GM18511 (cell line): ENCODE data around the gene NPR3.

Experiments used
- ATAC-seq: cut with Tn5 transposase; IDR thresholded peaks from one replicate; pipeline ENCODE4 v1.9.1; 2021; ENCODE audit warnings: mild to moderate bottlenecking, moderate library complexity; ENCODE audit not compliant: unreplicated experiment

NPR3 gene

DNA sequence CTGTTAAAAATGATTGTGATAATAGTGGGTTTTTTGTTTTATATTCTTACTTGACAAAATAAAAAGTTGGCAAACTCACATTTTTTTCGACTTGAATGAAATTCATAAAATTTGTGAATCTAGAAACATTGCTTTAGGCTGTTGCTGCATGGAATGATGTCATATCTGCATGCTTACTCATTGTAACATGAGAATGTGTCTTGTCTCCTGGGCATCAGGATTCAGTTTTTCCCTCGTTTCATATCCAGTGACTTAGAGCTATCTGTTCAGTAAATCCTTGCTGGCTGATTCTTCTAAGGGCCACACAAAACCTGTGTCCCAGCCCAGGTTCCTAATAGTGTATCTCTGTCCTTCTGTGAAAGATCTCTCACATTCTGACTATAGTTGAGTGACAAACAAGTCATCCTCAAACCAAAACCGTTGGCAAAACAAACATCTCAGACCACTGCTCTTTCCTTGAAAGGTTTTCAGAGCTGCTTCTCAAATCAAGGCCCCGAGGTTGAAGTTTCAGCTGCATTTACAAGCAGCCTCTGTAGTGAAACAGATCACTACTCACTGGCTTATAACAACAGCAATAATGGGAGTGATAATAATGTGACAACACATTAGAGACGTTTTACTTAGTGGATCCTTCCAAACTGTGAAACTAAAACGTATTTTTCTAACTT is 95.0 kb downstream of the NPR3 start:
- ATAC-seq, result no peak

DNA sequence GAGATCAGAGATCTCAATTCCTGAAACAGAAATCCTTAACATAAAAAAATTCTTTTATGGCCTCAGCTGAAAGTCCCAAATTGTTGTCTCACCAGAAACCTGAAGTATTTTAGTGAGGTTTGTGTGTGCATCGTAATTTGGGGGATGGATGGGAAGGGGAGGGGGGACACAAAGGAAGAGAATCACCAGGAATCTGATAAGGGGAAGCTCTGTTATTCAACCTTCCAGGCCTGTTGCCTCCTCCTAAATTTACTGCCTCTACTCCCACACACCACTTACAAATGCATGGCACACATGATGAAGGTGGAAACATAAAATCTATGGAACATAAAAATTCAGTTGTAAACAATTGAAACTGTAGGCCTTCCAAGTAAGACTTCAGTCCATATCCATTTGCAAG is 97.7 kb downstream of the NPR3 start:
- ATAC-seq, result no peak

DNA sequence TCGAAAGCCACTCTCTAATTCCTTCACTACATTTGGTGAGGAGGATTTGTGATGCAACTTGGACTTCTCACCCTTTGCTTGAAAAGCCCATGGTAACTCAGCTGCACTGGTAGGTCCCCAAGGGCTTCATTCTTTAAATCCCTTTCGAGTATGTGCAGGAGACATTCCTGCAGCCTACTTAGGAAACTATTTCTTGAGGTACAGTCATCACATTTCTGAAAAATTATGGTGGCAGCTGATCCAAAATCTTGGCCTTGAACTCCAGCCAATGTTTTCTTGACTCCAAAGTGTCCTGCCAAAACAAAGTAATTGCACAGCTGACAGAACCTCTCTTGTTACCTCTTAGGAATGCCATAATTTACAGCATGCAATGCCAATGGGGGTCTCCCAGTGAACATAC is 99.7 kb downstream of the NPR3 start:
- no peak for ATAC-seq

DNA sequence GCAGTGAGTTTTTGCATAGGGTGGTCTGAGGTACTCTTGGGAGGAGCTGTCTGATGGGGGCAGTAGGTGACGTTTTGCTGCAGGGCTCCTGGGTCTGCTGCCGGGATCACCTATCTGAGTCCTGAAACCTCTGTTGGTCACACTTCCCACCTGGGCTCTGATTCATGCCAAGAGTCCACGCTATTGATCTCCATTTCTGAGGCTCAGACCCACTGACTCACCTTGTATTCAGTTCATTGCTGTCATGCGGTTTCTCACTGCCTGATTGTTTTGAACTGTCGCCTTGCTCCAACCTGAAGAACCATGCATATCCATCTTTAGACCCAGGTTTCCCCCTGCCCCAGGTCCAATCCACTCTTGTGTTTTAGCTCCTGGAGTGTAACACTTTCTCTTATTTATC is 101.3 kb downstream of the NPR3 start:
- no peak for ATAC-seq

DNA sequence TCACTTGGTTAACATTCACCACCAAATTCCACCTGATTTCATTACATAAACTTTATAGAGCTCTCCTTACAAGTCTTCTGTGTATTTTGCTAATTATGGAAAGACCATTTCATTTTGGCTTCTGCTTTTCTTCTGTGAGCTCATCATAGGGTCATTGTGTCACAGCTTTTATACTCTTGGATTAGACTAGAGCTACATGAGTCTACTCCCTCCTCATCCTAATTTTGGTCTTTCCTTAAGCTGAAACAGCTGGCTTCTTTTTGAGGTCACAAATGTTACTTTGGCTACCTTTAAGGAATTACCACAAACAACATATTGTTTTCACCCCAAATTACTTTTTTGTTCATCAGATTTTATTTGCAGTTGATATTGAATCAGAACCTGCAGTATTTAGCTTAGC is 103.0 kb downstream of the NPR3 start:
- ATAC-seq, result no peak

DNA sequence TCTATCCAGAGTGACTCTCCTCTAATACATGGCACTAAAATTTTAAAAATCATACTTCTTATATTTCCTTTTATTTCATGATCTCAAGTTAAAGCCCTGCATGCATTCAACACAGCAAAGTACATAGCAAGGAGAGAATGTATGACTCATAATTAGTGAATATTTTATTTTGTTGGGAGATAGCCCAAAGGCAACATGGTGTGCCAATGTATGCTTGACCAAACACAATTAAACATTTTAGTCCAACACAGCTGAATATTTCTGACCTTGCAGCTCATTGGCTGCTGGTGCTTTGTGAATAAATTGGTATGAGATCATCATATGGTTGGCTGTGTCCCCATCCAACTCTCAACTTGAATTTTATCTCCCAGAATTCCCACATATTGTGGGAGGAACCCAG is 103.5 kb downstream of the NPR3 start:
- no peak for ATAC-seq

DNA sequence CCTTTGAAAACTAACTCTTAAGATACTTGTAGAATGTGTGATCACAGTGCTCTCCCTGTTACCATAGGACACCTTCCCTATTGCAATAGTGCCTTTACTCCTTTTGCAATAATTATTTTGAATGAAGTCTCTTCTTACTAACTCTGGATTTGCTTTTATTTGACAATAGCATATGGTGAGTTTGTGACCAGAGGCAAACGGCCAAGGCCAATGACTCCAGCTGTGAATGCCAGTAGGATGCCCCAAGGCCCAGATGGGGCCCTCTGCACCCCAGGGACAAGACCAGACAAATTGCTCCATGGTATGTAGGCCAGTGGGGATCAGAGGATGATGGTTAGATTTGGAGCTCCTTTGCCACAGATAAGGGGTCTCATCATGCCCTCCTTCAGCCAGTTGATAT is 116.9 kb downstream of the NPR3 start:
- ATAC-seq, result no peak

DNA sequence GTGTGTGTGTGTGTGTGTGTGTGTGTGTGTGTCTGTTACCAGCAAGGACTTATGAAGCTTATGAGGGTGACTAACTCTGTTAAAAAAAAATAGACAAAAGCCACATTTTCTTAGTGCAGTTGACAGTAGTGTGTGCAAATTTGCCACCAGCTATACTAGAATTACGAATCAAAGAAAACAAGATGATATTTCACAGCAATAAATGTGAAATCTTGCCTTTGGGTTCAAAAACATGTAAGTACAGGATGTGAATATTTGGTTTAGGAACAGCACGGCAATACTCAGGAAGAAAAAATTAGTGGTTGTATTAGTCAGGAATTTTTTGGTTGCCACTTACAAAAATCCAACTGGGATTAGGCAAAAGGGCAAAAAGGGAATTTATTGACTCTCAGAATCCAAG is 117.4 kb downstream of the NPR3 start:
- no peak for ATAC-seq

DNA sequence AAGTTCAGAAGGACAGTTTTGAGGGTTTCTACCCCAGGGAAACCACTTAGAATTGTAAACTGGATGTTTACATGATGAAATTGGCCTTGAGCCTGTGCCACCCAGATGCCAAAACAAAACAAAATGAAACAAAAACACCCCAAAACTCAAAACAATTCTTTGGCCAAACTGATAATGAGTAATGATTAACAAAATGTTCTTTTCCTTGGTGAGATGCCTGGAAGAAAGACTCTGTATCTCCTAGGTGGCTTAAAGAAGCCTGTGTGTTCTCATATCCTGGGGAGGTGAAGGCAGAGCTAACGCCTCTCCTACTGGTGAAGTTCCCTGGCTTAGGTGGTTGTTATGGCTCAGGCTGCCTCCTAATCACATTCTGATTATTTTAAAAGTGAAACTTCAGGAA is 120.5 kb downstream of the NPR3 start:
- no peak for ATAC-seq

DNA sequence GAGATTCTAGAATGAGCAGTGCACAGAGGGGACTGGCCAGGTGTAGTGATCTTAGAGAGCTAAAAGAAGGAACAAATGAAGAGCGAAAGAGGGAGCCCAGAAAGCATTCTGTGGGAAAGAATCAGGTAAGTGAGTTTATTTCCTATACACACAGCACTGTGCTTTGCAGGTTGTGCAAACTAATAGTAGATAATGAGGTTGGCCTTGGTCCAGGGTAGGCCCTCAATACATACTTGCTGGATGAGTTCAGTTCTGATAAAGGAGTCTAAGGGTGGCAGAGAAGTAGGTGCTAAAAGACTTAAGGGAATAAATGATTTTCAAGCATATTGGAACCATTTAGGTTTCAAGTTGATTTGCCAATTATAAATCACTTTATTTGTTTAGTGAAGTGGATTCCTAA is 122.0 kb downstream of the NPR3 start:
- no peak for ATAC-seq

DNA sequence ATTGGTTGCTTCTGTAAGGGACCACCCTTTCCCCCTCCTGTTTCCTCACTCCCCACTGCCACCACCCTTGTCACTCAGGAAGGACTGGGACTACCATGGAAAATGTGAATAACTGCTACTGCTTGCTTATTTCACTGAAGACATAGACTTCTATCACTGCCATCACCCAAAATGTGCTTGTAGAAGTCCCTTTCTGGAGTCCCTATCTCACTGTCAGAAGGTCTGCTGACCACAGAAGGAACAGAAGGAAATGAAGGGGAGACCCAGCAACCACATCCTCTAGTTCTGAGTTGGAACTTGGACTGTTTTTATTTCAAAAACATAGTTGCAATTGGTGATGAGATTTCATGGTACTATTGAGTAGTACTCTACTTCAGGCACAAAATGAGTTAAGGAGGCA is 122.5 kb downstream of the NPR3 start:
- ATAC-seq, result no peak

DNA sequence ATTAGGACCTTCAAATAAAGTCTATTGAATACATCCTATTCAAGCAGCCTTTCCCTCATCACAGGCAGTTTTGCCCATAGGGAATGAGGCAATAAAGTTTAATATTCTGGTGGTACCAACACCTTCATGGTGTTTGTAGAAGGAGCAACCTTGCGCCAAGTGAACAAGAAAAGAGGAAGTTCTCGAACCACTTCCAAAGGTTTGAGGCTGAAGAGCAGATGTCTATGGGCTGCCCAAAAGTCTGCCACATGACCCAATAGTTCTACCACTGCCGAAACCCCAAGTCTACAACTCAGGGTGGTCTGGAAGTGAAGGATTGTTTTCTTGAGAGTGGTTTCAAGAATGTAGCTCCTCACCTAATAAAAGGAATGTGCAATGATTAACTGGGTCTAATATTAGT is 123.1 kb downstream of the NPR3 start:
- no peak for ATAC-seq

DNA sequence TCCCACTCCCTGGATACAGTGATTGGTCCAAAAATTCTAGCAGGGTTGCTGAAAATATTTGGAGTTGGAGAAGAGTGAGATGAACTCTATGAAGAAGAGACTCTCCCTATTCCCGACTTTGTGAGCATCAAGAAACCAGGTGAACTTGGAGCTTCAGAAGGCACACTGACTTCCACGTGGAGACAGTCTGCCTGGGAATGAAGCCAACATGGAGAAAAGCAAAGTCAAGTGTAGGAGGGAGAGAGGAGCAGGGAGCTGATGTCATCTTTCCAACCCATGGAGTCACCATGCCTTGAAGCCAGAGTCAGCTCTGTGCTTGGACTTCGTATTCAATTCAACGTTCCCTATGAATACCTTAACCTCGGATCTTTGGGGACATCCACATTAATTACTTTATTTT is 125.1 kb downstream of the NPR3 start:
- ATAC-seq, result no peak

DNA sequence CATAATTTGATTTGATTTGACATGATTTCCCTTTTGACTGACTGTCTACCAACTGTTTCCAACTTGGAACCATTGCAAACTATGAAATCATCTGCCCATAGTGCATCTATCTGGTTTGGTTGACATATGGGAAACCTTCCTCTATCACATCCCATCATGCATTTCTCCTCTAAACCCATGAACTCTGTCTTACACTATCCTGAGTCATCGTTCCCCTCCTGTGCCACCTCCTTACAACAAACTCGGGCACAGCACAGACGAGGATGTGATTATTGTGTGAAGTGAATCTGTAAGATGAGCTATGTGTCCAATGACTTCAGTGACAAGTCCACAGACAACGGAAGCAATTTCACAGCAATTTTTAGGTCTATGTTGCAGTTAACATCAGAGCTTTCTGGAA is 126.1 kb downstream of the NPR3 start:
- no peak for ATAC-seq

DNA sequence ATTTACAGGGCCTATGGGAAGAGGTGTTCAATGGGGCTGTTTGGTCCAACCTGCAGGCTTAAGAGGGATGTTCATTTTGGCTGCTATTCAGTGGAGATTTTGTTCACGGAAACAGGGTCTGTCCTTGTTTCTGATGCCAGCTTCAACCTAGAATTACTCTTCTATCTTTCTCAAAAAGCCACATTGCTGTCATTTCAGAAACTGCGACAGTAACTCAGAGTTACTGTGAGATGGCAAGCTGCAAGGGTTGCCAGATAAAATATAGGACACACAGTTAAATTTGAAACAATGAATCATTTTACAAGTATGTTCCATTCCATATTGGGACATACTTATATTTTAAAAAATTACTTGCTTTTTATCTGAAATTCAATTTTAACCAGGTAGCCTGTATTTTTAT is 128.0 kb downstream of the NPR3 start:
- no peak for ATAC-seq

DNA sequence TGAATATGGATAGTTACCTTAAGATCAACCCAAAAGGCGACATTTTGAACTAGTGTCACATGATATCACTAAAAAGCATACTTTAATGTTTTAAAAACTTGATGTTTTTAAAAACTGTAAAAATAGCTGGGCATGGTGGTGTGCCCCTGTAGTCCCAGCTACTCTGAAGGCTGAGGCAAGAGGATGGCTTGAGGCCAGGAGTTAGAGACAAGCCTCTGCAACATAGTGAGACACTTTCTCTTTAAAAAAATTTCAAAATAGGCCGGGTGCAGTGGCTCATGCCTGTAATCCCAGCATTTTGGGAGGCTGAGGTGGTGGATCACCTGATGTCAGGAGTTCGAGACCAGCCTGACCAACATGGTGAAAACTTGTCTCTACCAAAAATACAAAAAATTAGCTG is 129.5 kb downstream of the NPR3 start:
- ATAC-seq, result no peak
